GM12874 (cell line): ENCODE data around the gene LRPAP1.

ENCODE experiments used
- TF ChIP-seq, protein P1 (sequence below): IDR thresholded peaks from 2 replicates; pipeline ENCODE4 v1.5.1; 2011; ENCODE audit warnings: low read depth, mild to moderate bottlenecking, control low read depth, low read length, moderate library complexity; ENCODE audit not compliant: insufficient read depth

LRPAP1 gene

DNA sequence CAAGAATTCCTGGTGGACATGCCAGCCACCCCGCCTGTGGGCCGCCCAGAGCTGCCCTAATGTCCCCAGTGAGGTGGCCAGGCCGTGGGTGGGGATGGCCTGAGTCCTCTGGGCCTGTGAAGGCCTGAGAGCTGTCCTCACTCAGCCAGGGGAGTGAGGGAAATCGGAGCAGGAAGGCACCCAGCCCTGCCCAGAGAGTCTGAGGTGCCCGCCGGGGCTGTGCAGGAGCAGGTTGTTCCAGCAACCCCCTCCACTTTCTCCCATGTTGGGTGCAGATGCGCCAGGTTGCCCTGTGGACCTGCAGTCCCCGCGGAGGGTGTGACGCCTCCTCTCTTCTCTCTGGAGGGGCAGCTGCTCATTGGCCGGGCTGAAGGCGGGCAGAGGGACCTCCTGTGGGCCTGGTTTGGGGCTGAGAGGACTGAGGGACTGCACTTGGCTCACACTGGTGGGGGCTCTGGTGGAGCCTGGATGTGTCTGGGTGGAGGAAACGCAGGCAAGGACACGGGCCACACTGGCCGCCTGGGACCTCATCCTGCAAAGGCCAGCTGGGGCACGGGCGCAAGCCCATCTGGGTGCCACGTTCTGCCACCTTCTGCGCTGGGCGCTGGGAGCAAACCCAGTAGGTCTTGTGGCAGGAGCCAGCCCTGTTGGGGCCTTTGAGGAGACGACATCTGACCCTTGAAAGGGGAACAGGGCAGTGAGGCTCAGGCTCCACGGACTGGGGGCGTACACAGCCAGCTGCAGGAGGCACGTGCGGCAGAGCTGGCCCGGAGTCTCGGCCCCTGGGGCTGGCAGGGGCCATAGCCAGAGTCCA is 55.1 kb downstream of the LRPAP1 start:
- TF ChIP-seq, protein P1, sequence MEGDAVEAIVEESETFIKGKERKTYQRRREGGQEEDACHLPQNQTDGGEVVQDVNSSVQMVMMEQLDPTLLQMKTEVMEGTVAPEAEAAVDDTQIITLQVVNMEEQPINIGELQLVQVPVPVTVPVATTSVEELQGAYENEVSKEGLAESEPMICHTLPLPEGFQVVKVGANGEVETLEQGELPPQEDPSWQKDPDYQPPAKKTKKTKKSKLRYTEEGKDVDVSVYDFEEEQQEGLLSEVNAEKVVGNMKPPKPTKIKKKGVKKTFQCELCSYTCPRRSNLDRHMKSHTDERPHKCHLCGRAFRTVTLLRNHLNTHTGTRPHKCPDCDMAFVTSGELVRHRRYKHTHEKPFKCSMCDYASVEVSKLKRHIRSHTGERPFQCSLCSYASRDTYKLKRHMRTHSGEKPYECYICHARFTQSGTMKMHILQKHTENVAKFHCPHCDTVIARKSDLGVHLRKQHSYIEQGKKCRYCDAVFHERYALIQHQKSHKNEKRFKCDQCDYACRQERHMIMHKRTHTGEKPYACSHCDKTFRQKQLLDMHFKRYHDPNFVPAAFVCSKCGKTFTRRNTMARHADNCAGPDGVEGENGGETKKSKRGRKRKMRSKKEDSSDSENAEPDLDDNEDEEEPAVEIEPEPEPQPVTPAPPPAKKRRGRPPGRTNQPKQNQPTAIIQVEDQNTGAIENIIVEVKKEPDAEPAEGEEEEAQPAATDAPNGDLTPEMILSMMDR, result no peak

DNA sequence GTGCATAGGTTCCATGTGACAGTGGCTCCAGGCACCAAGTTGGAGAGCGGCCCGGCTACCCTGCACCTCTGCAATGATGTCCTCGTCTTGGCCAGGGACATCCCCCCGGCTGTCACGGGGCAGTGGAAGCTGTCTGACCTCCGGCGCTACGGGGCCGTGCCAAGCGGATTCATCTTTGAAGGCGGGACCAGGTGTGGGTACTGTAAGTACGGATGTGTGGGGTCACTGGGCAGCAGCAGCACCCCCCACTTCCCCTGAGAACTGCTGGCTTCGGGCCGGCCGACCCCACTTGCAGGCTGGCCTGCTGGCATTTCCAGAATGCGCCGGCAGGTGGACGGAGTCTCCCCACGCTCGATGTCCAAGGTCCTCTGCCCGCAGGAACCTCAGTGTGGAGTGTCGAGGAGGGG is 55.9 kb downstream of the LRPAP1 start:
- TF ChIP-seq, protein P1, result no peak

DNA sequence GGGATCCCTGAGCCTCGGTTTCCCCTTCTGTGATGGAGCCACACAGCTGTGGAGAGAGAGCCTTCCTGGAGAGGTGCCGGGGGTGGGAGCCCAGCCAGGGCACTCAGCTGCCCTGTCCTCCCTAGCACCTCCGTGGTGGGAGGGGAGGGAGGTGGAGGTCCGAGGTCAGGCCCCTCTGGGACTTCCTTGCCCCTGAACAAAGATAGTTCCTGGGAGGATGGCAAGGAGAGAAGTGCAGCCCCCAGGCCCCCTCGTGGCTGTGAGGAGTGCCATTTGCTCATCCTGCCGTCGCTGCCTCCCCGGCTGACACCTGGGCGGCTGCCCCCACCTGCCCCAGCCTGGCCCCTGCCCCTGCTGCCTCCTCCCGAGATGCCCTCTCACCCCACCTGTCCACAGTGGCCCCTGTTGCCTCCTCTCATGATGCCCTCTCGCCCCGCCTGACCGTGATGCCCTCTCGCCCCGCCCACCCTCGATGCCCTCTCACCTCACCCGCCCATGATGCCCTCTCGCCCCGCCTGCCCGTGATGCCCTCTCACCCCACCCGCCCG is 56.4 kb downstream of the LRPAP1 start:
- TF ChIP-seq, protein P1, result no peak

DNA sequence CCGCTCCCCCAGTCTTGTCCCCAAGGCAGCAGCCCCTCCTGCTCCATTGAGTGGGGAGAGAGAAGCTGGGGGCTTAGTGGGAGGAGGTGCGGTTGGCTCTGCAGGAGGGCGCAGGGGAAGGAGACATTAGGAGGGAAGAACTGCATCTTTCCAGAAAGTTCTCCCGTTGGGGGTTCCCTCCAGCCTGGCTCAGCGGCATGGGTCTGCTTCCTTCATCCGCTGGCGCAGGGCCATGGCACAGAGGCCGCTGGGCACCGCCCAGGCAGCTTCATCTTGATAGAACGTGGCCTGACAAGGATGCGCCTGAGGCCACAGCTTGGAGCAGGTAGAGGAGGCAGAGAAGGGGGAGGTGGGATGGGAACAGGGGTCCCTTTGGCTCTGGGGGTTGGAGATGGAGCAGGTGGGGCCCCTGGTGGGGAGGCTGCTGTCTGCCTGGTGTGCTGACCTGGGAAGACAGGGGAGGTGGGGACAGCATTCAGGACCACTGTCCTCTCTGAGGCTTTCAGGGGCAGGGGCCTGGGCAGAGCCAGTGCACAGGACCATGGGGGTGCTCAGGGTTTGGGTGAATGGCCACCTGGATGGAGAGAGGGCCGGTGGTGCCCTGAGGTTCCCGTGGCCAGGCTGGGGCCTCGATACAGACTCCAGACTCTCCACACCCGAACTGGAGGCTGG is 57.0 kb downstream of the LRPAP1 start:
- TF ChIP-seq, protein P1, result no peak

DNA sequence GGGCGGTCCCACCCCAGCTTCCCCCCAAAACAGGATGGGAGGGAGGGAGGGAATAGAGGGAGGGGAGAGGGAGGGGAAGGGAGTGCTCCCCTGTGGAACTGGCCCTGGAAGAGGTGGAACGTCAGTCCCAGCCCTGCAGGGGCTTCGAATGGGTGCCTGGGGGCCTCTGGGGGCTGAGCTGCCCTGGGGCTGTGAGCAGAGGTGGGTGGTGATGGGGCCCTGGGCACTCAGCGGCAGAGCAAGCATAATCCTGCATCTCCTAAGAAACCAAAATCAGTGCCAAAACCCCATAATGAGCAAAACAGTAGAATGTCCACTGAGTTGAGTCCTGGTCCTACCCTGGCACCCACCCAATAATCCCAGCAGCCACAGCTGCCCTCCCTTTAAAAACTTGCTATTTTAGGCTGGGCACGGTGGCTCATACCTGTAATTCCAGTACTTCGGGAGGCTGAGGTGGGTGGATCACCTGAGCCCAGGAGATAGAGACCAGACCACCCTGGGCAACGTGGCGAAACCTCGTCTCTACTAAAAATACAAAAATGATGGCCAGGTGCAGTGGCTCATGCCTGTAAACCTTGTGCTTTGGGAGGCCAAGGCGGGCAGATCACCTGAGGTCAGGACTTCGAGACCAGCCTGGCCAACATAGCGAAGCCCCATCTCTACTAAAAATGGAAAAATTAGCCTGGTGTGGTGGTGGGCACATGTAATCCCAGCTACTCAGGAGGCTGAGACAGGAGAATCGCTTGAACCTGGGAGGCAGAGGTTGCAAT is 58.0 kb downstream of the LRPAP1 start:
- TF ChIP-seq, protein P1, result no peak

DNA sequence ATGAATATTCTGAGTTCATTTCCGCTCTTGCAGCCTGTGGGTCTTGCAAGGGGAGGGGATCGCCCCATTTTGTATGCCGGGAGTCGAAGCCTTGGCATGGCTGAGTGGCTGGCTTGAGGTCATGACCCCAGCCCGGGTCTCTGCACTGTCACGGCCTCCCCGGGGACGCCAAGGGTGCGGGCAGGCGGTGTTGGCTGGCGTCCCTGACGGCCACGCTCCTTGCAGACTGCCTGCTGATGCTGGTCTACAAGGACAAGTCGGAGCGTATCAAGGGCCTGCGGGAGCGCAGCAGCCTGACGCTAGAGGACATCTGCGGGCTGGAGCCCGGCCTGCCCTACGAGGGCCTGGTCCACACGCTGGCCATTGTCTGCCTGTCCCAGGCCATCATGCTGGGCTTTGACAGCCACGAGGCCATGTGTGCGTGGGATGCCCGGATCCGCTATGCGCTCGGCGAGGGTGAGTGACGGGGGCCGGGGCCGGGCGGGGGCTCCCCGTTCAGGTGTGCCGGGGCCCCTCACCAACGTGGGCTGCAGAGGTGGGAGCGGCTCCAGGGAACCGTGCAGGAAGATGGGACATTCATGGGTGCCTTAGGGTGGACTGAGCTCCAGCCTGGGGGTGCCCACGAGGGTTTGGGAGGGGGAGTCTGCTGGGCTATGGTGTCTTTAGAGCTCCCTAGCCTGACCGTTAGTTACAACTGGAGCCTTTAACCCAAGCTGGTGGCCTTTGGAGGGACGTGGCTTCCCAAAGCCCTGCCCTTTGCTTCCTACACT is 58.9 kb downstream of the LRPAP1 start:
- TF ChIP-seq, protein P1, result no peak
